GM10847 (cell line): ENCODE data around the gene LUC7L3.

ENCODE experiments used
- POLR2A ChIP-seq: IDR thresholded peaks from 2 replicates; pipeline ENCODE4 v1.6.1; 2011; ENCODE audit not compliant: insufficient read length; ENCODE audit errors: extremely low read depth

Gene LUC7L3

GRCh38 chr17:50721194-50722010 is 2.0 kb downstream of the LUC7L3 start:
- TF ChIP-seq POLR2A = no peak

DNA sequence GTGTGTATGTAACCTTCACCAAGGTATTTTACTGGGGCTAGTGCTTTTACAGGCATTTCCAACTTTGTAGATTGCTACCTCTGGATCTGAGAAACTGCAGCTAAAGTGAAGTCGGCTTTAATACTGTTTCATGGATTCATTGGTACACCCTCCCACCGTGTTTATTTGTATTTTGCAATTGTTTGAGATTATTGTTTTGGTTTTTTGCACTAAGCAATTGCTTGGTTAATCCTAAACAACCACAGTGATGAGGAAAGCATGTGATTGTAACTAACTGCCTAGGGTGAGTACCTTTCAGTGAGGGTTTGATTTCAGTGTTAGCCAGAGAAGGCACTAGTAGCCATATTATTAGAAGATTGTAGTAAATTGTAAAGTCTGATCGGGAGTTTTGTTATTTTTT is 3.3 kb downstream of the LUC7L3 start:
- TF ChIP-seq POLR2A = no peak

DNA sequence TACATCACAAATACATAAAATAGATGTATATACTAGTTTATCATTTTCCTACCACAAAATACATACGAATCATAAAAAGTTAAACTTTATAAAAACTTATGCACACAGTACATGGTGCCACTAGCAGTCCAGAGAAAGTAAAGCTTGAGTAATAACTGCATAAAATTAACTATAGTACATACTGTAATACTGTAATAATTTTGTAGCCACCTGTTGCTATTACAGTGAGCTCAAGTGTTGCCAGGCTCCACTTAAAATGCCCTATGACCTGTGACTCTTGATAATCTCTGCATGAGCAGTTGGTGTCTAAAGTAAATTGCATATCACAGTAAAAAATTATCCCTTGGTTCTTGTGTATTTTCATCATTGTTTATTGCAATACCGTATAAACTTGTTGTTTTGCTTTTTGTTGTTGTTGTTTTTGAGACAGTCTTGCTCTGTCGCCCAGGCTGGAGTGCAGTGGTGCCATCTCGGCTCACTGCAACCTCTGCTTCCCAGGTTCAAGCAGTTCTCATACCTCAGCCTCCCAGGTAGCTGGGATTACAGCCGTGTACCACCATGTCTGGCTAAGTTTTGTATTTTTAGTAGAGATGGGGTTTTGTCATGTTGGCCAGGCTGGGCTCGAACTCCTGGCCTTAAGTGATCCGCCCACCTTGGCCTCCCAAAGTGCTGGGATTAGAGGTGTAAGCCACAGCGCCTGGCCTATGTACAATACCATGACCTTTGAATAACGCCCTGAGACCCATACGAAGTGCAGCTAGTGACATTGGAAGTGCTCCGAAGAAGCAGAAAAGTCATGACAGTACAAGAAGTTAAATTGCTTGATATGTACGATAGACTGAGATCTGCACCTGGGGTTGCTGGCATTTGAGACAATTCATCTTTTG is 6.6 kb downstream of the LUC7L3 start:
- no peak for TF ChIP-seq POLR2A

GRCh38 chr17:50728112-50728429 is 8.7 kb downstream of the LUC7L3 start:
- TF ChIP-seq POLR2A = no peak

GRCh38 chr17:50728881-50729765 is 9.7 kb downstream of the LUC7L3 start:
- no peak for TF ChIP-seq POLR2A

DNA sequence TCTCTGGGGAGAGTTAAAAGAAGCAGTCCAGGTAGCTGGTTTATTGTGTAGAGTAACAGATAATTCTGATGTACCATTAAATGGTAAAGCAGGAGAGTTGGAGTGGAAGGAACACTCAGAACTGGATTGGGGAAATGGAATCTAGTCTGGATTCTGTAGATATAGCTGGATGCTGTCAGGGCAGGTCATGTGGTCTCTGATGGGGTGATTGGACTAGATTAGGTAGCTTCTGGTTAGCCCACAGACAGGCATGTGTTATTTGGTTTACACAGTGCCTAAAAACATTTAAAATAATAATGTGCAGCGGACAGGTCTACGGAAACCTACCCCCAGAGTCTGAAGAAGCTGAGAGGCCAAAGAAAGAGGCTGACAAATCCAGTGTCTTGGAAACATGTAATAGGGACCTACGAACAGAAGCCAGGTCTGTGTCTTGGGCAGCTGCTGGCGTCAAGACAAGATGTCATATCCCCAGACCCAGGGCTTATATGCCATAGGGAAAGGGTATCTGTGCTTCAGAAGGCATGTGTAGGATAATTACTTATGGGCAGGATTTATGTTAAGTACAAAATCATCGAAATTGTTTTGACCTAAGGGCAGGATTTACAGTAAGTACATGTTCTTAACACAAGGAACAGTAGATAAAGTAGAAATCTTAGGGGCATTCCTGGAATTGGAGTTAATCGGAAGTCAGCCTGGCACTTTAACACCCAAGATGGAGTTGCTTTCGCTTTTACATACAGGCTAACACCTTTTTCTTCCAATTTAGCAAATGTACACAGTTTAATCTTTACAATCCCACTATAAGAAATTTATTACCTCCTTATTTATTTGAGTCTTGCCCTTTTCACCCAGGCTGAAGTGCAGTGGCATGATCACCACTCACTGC is 12.4 kb downstream of the LUC7L3 start:
- TF ChIP-seq POLR2A = no peak

DNA sequence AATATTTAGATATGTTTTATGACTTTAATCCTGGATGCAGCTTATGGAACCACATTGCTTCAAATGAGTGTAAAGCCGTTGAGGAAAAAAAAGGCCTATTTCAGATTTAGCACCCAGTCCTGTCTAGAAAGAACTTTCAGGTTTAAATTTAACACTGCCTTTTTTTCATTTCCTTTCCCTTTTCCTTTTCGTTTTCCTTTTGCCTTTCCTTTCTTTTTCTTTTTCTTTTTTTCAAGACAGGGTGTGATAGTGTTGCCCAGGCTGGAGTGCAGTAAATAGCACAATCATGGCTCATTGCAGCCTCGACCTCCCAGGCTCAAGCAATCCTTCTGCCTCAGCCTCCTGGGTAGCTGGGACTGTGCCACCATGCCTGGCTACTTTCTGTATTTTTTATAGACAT is 15.9 kb downstream of the LUC7L3 start:
- TF ChIP-seq POLR2A = no peak

DNA sequence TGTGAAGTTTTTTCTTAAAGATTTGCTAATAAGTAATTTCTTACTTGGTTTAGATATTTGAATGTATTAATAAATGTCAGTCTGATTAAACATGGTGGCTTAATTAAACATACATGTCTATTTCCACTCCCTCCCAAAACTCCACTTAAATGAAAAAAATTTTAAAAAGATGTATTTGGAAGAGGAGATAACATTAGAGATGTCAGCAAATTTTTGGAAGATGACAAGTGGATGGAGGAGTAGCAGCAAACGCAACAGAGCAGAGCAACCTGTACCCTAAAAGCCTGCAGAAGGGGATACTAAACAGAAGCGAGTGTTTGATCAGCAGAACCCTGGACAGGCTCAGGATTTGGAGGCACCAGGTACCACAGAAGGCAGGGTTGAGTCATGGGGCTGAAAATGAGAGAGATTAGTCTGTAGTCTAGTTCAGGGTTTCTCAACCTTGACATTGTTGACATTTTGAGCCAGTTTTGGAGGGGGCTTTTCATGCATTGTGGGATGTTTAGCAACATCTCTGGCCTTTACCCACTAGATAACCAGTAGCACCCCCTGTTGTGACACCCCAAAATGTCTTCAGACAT is 17.8 kb downstream of the LUC7L3 start:
- no peak for TF ChIP-seq POLR2A

- no peak for TF ChIP-seq POLR2A
Measured at GRCh38 chr17:50739098-50739497, 19.7 kb downstream of the LUC7L3 start.

- no peak for TF ChIP-seq POLR2A
Measured at GRCh38 chr17:50745631-50746030, 26.2 kb downstream of the LUC7L3 start.

- TF ChIP-seq POLR2A = no peak
Measured at GRCh38 chr17:50749245-50749644, 29.8 kb downstream of the LUC7L3 start.

DNA sequence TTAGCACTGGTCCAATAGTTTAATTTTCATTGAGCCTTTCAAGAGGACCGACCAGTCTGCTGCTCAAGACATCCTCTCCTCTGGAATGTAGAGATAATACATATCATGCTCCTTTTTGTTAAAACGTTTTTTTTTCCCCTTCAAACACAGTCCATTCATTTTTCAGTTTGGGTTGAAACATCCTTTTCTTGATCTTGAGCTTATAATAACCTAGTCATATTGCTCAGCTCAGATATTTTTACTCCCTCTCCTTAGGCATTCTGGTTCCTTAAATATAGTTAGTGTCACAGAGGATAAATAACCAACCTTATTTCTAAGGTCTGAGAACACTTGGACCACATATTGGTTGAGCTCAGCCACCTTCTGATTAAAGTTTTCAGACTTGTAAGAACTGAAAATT is 35.1 kb downstream of the LUC7L3 start:
- TF ChIP-seq POLR2A = no peak

DNA sequence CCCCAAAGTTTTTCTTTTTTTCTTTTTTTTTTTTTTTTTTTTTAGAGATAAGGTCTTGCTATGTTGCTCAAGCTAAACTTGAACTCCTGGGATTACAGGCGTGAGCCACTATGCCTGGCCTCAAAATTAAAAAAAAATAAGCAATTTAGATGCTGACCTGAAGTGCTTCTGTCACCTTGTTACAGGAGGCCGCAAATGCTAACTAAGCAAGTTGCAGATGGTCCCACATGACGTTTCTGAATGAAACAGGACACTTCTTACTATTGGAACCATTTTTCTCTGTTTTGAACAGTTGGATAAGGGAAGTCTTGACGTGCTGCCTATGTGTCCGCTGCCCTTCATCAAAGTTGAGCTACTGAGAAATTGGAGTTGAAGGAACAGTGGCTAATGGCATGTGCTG is 39.1 kb downstream of the LUC7L3 start:
- TF ChIP-seq POLR2A = no peak

DNA sequence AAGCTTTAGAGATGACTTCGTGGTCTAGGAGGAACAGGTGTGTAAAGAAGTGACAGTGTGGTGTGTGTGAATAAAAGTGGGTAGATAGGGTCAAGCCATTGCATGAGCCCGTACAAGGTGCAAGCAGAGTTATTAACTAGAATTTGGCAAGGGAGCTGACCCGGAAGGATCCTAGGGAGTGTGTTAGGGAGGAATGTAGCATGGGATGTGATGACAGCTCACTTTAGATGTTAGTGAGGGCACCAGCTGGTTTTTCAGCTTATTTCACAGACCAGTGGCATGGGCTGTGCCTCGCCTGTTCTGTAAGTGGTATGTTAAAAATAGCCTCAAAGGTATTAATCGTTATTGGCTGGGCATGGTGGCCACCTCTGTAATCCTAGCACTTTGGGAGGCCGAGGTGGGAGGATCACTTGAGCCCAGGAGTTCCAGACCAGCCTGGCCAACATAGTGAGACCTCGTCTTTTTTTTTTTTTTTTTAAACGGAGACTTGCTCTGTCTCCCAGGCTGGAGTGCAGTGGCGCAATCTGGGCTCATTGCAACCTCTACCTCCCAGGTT is 39.7 kb downstream of the LUC7L3 start:
- no peak for TF ChIP-seq POLR2A
